Thyroid gland (tissue), 4 donors: ENCODE measurements around the gene PNMA3. TPM values are rescaled to one million over a fixed set of nuclear protein-coding genes. Genes with fewer than 3 reads are reported as not detected.
"Not testable (repeated sequence)": the region's sequence is repeated elsewhere in the genome, so short reads cannot be mapped to it uniquely, and the experiment has no call there.

ENCODE experiments used
- DNase-seq, 2 donors: peaks; one replicate each; pipeline ENCODE4 v3.0.0-alpha.2; 2019
- H3K27ac ChIP-seq, 3 donors: fragments of 200-600 bp; sonication (generic); 1 replicate in 2 of 3; 2 replicates in 1 of 3; pipeline ENCODE4 v1.5.1; 2016 to 2019; ENCODE audit warnings: mild to moderate bottlenecking in 1 of 3, moderate library complexity in 1 of 3
- H3K27me3 ChIP-seq: fragments of 200-600 bp; sonication (generic); one replicate; pipeline ENCODE4 v1.5.1; 2019
- H3K36me3 ChIP-seq, 2 donors: fragments of 200-600 bp; sonication (generic); one replicate each; pipeline ENCODE4 v1.5.1; 2016 to 2019
- H3K4me1 ChIP-seq, 2 donors: fragments of 200-600 bp; sonication (generic); one replicate each; pipeline ENCODE4 v1.5.1; 2017 to 2019
- H3K4me3 ChIP-seq, 3 donors: fragments of 200-600 bp; sonication (generic); replicated peaks in 1 of 3; 1 replicate in 2 of 3; 2 replicates in 1 of 3; pipeline ENCODE4 v1.5.1; 2016; ENCODE audit warnings: mild to moderate bottlenecking in 1 of 3
- H3K9me3 ChIP-seq: fragments of 200-600 bp; sonication (generic); one replicate; pipeline ENCODE4 v1.5.1; 2017
- CTCF ChIP-seq, 6 experiments: fragments of 200-600 bp in 3 of 6; fragments of 450-650 bp in 3 of 6; sonication (generic) in 3 of 6; IDR thresholded peaks; one replicate each; pipeline ENCODE4 v1.5.1; 2016 to 2019; ENCODE audit warnings: antibody characterized with exemption in 6 of 6, mild to moderate bottlenecking in 2 of 6, inconsistent platforms in 1 of 6, moderate library complexity in 1 of 6
- POLR2A ChIP-seq, 2 donors: fragments of 450-650 bp; IDR thresholded peaks; one replicate each; pipeline ENCODE4 v1.6.1; 2017; ENCODE audit warnings: antibody characterized with exemption in 2 of 2, mild to moderate bottlenecking in 2 of 2, moderate library complexity in 1 of 2
- WGBS, 2 donors: methylation state at CpG; one replicate each; pipeline ENCODE4 v1.1.5; 2017; 5-methylcytosine and 5-hydroxymethylcytosine counted together
- intact Hi-C: fragments of 100-400 bp; cut with DNase I; formaldehyde crosslinking; loops from one replicate; pipeline ENCODE4 v1.15.1; 2023
- total RNA-seq, 4 donors: library from RNA; depleted of rRNA; stranded (reverse); fragments of >200 nt; gene quantifications; one replicate each; pipeline ENCODE4 v1.2.3, GENCODE V29; 2016

Gene PNMA3
- total RNA-seq, 4 donors from 2014 or later: 0.29 to 2.3 (median 1.6) TPM

- 90% methylated on average over 2 of the region's 2 CpGs for WGBS, 2 donors
- Histone ChIP-seq H3K27me3 (no peaks in the 10 kb centered on the region), H3K9me3 (no peaks in the 10 kb centered on the region), H3K4me3 (no peak overlapping the region), H3K27ac (no peak overlapping the region), H3K4me1 (no peaks in the 10 kb centered on the region), H3K36me3 (no peaks in the 10 kb centered on the region)
- intact Hi-C loops: no loop called here
- no peak for DNase-seq
- TF ChIP-seq CTCF (IDR thresholded peaks at IDR 0.05) (no peak), POLR2A (IDR thresholded peaks at IDR 0.05) (no peak)
Observed at GRCh38 chrX:153064061-153064460, 7.8 kb downstream of the PNMA3 start.

GRCh38 chrX:153065389-153065788 lies 9.1 kb downstream of the PNMA3 start:
- Histone ChIP-seq H3K4me1 (no peaks in the 10 kb centered on the region), H3K27me3 (no peaks in the 10 kb centered on the region), H3K36me3 (no peaks in the 10 kb centered on the region), H3K4me3 (no peak overlapping the region), H3K27ac (no peak overlapping the region), H3K9me3 (no peaks in the 10 kb centered on the region)
- 86% methylated on average over 6 of the region's 6 CpGs; no CpG with 5 or more reads in 1 of the 2 donors for WGBS, 2 donors
- intact Hi-C loops: no loop called here
- no peak for TF ChIP-seq POLR2A (IDR thresholded peaks at IDR 0.05)
- no peak for TF ChIP-seq CTCF (IDR thresholded peaks at IDR 0.05)
- no peak for DNase-seq

GRCh38 chrX:153066402-153066801 lies 10.1 kb downstream of the PNMA3 start:
- no CpG with 5 or more reads among the region's 12 CpGs for WGBS, 2 donors
- H3K27ac ChIP-seq, DNase-seq, H3K4me3 ChIP-seq, H3K9me3 ChIP-seq, H3K4me1 ChIP-seq, intact Hi-C loops, H3K27me3 ChIP-seq, H3K36me3 ChIP-seq: not testable (repeated sequence)

GRCh38 chrX:153071909-153072583 lies 15.8 kb downstream of the PNMA3 start, which contains the start of gene PNMA6A:
PNMA6A (plus strand) TSS chrX:153072454; CDS start chrX:153073063, 609 bp downstream.
- DNase-seq, H3K27me3 ChIP-seq, H3K4me3 ChIP-seq, H3K27ac ChIP-seq, H3K4me1 ChIP-seq, H3K36me3 ChIP-seq, H3K9me3 ChIP-seq, intact Hi-C loops: not testable (repeated sequence)
- no CpG with 5 or more reads among the region's 76 CpGs for WGBS, 2 donors

- DNase-seq, H3K27me3 ChIP-seq, H3K36me3 ChIP-seq, intact Hi-C loops, H3K27ac ChIP-seq, H3K4me3 ChIP-seq, H3K9me3 ChIP-seq, H3K4me1 ChIP-seq: not testable (repeated sequence)
- no CpG with 5 or more reads among the region's 29 CpGs for WGBS, 2 donors
Observed at GRCh38 chrX:153073331-153073730, 17.1 kb downstream of the PNMA3 start.

DNA sequence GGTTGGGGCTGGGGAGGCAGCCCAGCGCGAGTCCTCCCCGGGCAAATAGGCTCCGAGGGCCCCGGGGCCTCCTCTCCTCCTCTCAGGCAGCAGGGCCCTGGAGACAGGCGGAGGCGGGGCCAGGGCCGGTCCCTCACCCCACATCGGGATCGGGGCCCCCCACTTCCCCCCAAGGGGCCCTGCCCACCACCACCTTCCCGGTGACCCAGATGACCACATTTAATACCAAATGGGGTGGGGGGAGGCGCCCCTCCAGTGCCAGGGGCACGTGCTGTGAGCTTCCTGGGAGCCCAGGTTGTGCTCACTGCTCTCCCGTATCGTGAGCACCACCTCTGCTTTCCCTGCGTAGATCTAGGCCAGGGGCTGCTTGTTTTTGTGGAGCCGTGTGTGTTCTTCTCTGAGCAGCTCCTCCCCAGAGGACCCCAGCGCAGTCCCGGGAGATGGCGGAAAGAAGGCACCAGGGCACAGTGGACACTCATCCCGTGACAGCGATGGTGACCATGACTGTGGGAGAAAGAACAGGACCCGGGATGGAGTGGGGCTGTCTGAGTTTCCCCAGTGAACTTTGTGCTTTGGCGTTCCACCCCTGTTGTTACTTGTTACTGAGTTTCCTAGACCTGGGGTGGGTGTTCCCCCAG lies 18.1 kb downstream of the PNMA3 start:
- H3K9me3 ChIP-seq: no peaks in the 10 kb centered on the region
- 82% methylated on average over 2 to 11 of the region's 24 CpGs for WGBS, 2 donors
- H3K27ac ChIP-seq: no peak overlapping the region
- H3K36me3 ChIP-seq: no peaks in the 10 kb centered on the region
- TF ChIP-seq POLR2A (IDR thresholded peaks at IDR 0.05) (no peak), CTCF (IDR thresholded peaks at IDR 0.05) (no peak)
- intact Hi-C loops: no loop called here
- H3K4me1 ChIP-seq: no peaks in the 10 kb centered on the region
- no peak for DNase-seq
- H3K4me3 ChIP-seq: no peak overlapping the region
- H3K27me3 ChIP-seq: no peaks in the 10 kb centered on the region
